Measurements from ENCODE around the gene DCC. TPM values are rescaled to one million over a fixed set of nuclear protein-coding genes. Genes with fewer than 3 reads are reported as not detected.

DCC gene
- total and polyA plus RNA-seq, 2 donors (not counting 1 experiment from before 2014, with no cell fraction given) = 0.14 TPM; not detected in 1

GRCh38 chr18:53441761-53442414 is 1101.9 kb downstream of the DCC start:
- no peaks in the 10 kb centered on the region for H4K20me1 ChIP-seq (ENCODE audit: control insufficient read depth, extremely low read depth, insufficient read depth, low read length)
- H3K4me3 ChIP-seq (replicated peaks in 1 of 4; ENCODE audit: control extremely low read depth in 1 of 4, insufficient read depth in 1 of 4, low read depth in 3 of 4, low read length in 4 of 4) = no peak overlapping the region
- H3K36me3 ChIP-seq (ENCODE audit: control insufficient read depth, insufficient read depth, low read length) = no peaks in the 10 kb centered on the region
- TF ChIP-seq CTCF (conservative IDR thresholded peaks at IDR 0.05 in 1 of 2, IDR thresholded peaks at IDR 0.05 in 1 of 2; ENCODE audit: low read depth in 1 of 2, low read length in 2 of 2) (no peak), EZH2 (IDR thresholded peaks at IDR 0.05; ENCODE audit: low read length, missing control alignments) (no peak)
- no peaks in the 10 kb centered on the region for H3K27me3 ChIP-seq (ENCODE audit: control insufficient read depth, insufficient read depth, low read length)
- H3K4me2 ChIP-seq (ENCODE audit: extremely low read depth, insufficient read depth, low read length) = no peak overlapping the region
- DNase-seq (ENCODE audit: low read depth in 2 of 2) = no peak
- H3K9ac ChIP-seq (ENCODE audit: insufficient read depth, low read length) = no peak overlapping the region
- H3K9me3 ChIP-seq (ENCODE audit: control insufficient read depth, insufficient read depth, low read depth, low read length) = no peaks in the 10 kb centered on the region
- H3K27ac ChIP-seq (ENCODE audit: insufficient read depth, low read length) = no peak overlapping the region
- H3K4me1 ChIP-seq (ENCODE audit: control insufficient read depth, extremely low read depth, insufficient read depth, low read length) = no peaks in the 10 kb centered on the region
- no peak overlapping the region for H2AFZ ChIP-seq (ENCODE audit: low read length)
- no peaks in the 10 kb centered on the region for H3K79me2 ChIP-seq (ENCODE audit: control insufficient read depth, insufficient read depth, low read length)

GRCh38 chr18:53442415-53442783 is 1102.4 kb downstream of the DCC start:
- TF ChIP-seq CTCF (conservative IDR thresholded peaks at IDR 0.05 in 1 of 2, IDR thresholded peaks at IDR 0.05 in 1 of 2; ENCODE audit: low read depth in 1 of 2, low read length in 2 of 2) (no peak), EZH2 (IDR thresholded peaks at IDR 0.05; ENCODE audit: low read length, missing control alignments) (no peak)
- Histone ChIP-seq H4K20me1 (ENCODE audit: control insufficient read depth, extremely low read depth, insufficient read depth, low read length) (no peaks in the 10 kb centered on the region), H3K4me2 (ENCODE audit: extremely low read depth, insufficient read depth, low read length) (no peak overlapping the region), H2AFZ (ENCODE audit: low read length) (no peak overlapping the region), H3K27me3 (ENCODE audit: control insufficient read depth, insufficient read depth, low read length) (no peaks in the 10 kb centered on the region), H3K9ac (ENCODE audit: insufficient read depth, low read length) (no peak overlapping the region), H3K79me2 (ENCODE audit: control insufficient read depth, insufficient read depth, low read length) (no peaks in the 10 kb centered on the region), H3K36me3 (ENCODE audit: control insufficient read depth, insufficient read depth, low read length) (no peaks in the 10 kb centered on the region), H3K27ac (ENCODE audit: insufficient read depth, low read length) (no peak overlapping the region), H3K9me3 (ENCODE audit: control insufficient read depth, insufficient read depth, low read depth, low read length) (no peaks in the 10 kb centered on the region), H3K4me1 (ENCODE audit: control insufficient read depth, extremely low read depth, insufficient read depth, low read length) (no peaks in the 10 kb centered on the region), H3K4me3 (replicated peaks in 1 of 4; ENCODE audit: control extremely low read depth in 1 of 4, insufficient read depth in 1 of 4, low read depth in 3 of 4, low read length in 4 of 4) (no peak overlapping the region)
- DNase-seq (ENCODE audit: low read depth in 2 of 2) = no peak

GRCh38 chr18:53443336-53443735 is 1103.3 kb downstream of the DCC start:
- H3K4me3 ChIP-seq (replicated peaks in 1 of 4; ENCODE audit: control extremely low read depth in 1 of 4, insufficient read depth in 1 of 4, low read depth in 3 of 4, low read length in 4 of 4) = no peak overlapping the region
- H4K20me1 ChIP-seq (ENCODE audit: control insufficient read depth, extremely low read depth, insufficient read depth, low read length) = no peaks in the 10 kb centered on the region
- no peaks in the 10 kb centered on the region for H3K4me1 ChIP-seq (ENCODE audit: control insufficient read depth, extremely low read depth, insufficient read depth, low read length)
- H3K27ac ChIP-seq (ENCODE audit: insufficient read depth, low read length) = no peak overlapping the region
- H3K4me2 ChIP-seq (ENCODE audit: extremely low read depth, insufficient read depth, low read length) = no peak overlapping the region
- no peak overlapping the region for H2AFZ ChIP-seq (ENCODE audit: low read length)
- H3K79me2 ChIP-seq (ENCODE audit: control insufficient read depth, insufficient read depth, low read length) = no peaks in the 10 kb centered on the region
- no peak overlapping the region for H3K9ac ChIP-seq (ENCODE audit: insufficient read depth, low read length)
- H3K27me3 ChIP-seq (ENCODE audit: control insufficient read depth, insufficient read depth, low read length) = no peaks in the 10 kb centered on the region
- DNase-seq (ENCODE audit: low read depth in 2 of 2) = no peak
- no peak for TF ChIP-seq EZH2 (IDR thresholded peaks at IDR 0.05; ENCODE audit: low read length, missing control alignments)
- no peak for TF ChIP-seq CTCF (conservative IDR thresholded peaks at IDR 0.05 in 1 of 2, IDR thresholded peaks at IDR 0.05 in 1 of 2; ENCODE audit: low read depth in 1 of 2, low read length in 2 of 2)
- no peaks in the 10 kb centered on the region for H3K9me3 ChIP-seq (ENCODE audit: control insufficient read depth, insufficient read depth, low read depth, low read length)
- no peaks in the 10 kb centered on the region for H3K36me3 ChIP-seq (ENCODE audit: control insufficient read depth, insufficient read depth, low read length)

Measured in fibroblast of lung (primary cell).